Suprapubic skin (tissue), 4 donors: ENCODE data around the gene EEPD1. TPM values are rescaled to one million over a fixed set of nuclear protein-coding genes. Genes with fewer than 3 reads are reported as not detected.

ENCODE experiments used
- DNase-seq, 2 donors: peaks; one replicate each; pipeline ENCODE4 v3.0.0-alpha.2; 2019; ENCODE audit warnings: low spot score in 2 of 2
- H3K27ac ChIP-seq: fragments of 200-600 bp; sonication (generic); one replicate; pipeline ENCODE4 v1.5.1; 2019
- H3K27me3 ChIP-seq: fragments of 200-600 bp; sonication (generic); one replicate; pipeline ENCODE4 v1.5.1; 2019
- H3K36me3 ChIP-seq: fragments of 200-600 bp; sonication (generic); one replicate; pipeline ENCODE4 v1.5.1; 2019
- H3K4me1 ChIP-seq: fragments of 200-600 bp; sonication (generic); one replicate; pipeline ENCODE4 v1.5.1; 2019
- H3K4me3 ChIP-seq: fragments of 200-600 bp; sonication (generic); one replicate; pipeline ENCODE4 v1.5.1; 2019; ENCODE audit warnings: mild to moderate bottlenecking
- H3K9me3 ChIP-seq: fragments of 200-600 bp; sonication (generic); one replicate; pipeline ENCODE4 v1.5.1; 2019
- CTCF ChIP-seq, 2 donors: fragments of 200-600 bp in 1 of 2; fragments of 450-650 bp in 1 of 2; sonication (generic) in 1 of 2; IDR thresholded peaks; one replicate each; pipeline ENCODE4 v1.5.1; 2016 to 2019; ENCODE audit warnings: antibody characterized with exemption in 2 of 2, mild to moderate bottlenecking in 1 of 2, moderate library complexity in 1 of 2
- EP300 ChIP-seq: sonication (generic); formaldehyde crosslinking; IDR thresholded peaks from one replicate; pipeline ENCODE4 v1.6.1; 2017; ENCODE audit warnings: antibody characterized with exemption
- POLR2A ChIP-seq, 2 donors: fragments of 450-650 bp; IDR thresholded peaks; one replicate each; pipeline ENCODE4 v1.6.1; 2017; ENCODE audit warnings: antibody characterized with exemption in 2 of 2, mild to moderate bottlenecking in 2 of 2, moderate library complexity in 2 of 2
- POLR2AphosphoS5 ChIP-seq, 3 donors: sonication (generic); formaldehyde crosslinking; IDR thresholded peaks; one replicate each; pipeline ENCODE4 v1.6.1; 2017; ENCODE audit warnings: antibody characterized with exemption in 3 of 3
- WGBS: methylation state at CpG from one replicate; pipeline ENCODE4 v1.1.5; 2018; 5-methylcytosine and 5-hydroxymethylcytosine counted together
- total RNA-seq, 4 donors: library from RNA; depleted of rRNA; stranded (reverse); fragments of >200 nt; gene quantifications; one replicate each; pipeline ENCODE4 v1.1.0, GENCODE V29; 2016

EEPD1 gene
- total RNA-seq, 4 donors from 2014 or later: 11.7 to 18.2 (median 16.1) TPM

- H3K4me1 ChIP-seq: peaks cover 42% of the 10 kb centered on the region
- no peaks in the 10 kb centered on the region for H3K36me3 ChIP-seq
- no peak overlapping the region for H3K27ac ChIP-seq
- H3K9me3 ChIP-seq: no peaks in the 10 kb centered on the region
- no peak for DNase-seq
- no peak overlapping the region for H3K4me3 ChIP-seq
- 79% methylated on average over 2 of the region's 2 CpGs for WGBS
- TF ChIP-seq POLR2A (IDR thresholded peaks at IDR 0.05) (no peak), POLR2AphosphoS5 (IDR thresholded peaks at IDR 0.05) (no peak), CTCF (IDR thresholded peaks at IDR 0.05) (no peak), EP300 (no peak)
- no peaks in the 10 kb centered on the region for H3K27me3 ChIP-seq
These were observed 107.4 kb downstream of the EEPD1 start for GRCh38 chr7:36260481-36260880.

- H3K9me3 ChIP-seq: no peaks in the 10 kb centered on the region
- H3K36me3 ChIP-seq: no peaks in the 10 kb centered on the region
- DNase-seq: no peak
- H3K4me3 ChIP-seq: no peak overlapping the region
- 63% methylated on average over 2 of the region's 2 CpGs for WGBS
- no peaks in the 10 kb centered on the region for H3K27me3 ChIP-seq
- peaks cover 49% of the 10 kb centered on the region for H3K4me1 ChIP-seq
- TF ChIP-seq POLR2A (IDR thresholded peaks at IDR 0.05) (no peak), POLR2AphosphoS5 (IDR thresholded peaks at IDR 0.05) (no peak), CTCF (IDR thresholded peaks at IDR 0.05) (no peak), EP300 (no peak)
- no peak overlapping the region for H3K27ac ChIP-seq
These were observed 108.1 kb downstream of the EEPD1 start for GRCh38 chr7:36261019-36261754.

- no peaks in the 10 kb centered on the region for H3K36me3 ChIP-seq
- H3K4me3 ChIP-seq: no peak overlapping the region
- no peak overlapping the region for H3K27ac ChIP-seq
- no peaks in the 10 kb centered on the region for H3K9me3 ChIP-seq
- no peak for DNase-seq
- no peak for TF ChIP-seq POLR2A (IDR thresholded peaks at IDR 0.05)
- TF ChIP-seq EP300: no peak
- TF ChIP-seq CTCF (IDR thresholded peaks at IDR 0.05): no peak
- no peak for TF ChIP-seq POLR2AphosphoS5 (IDR thresholded peaks at IDR 0.05)
- peaks cover 49% of the 10 kb centered on the region for H3K4me1 ChIP-seq
- WGBS: 77% methylated on average over 5 of the region's 5 CpGs
- no peaks in the 10 kb centered on the region for H3K27me3 ChIP-seq
These were observed 109.4 kb downstream of the EEPD1 start for GRCh38 chr7:36262309-36263094.

- DNase-seq: no peak
- TF ChIP-seq POLR2A (IDR thresholded peaks at IDR 0.05) (no peak), CTCF (IDR thresholded peaks at IDR 0.05) (no peak), POLR2AphosphoS5 (IDR thresholded peaks at IDR 0.05) (no peak), EP300 (no peak)
- Histone ChIP-seq H3K27ac (no peak overlapping the region), H3K4me1 (peaks cover 47% of the 10 kb centered on the region), H3K9me3 (no peaks in the 10 kb centered on the region), H3K4me3 (no peak overlapping the region), H3K36me3 (no peaks in the 10 kb centered on the region), H3K27me3 (no peaks in the 10 kb centered on the region)
- 93% methylated on average over 5 of the region's 5 CpGs for WGBS
These were observed 110.0 kb downstream of the EEPD1 start for GRCh38 chr7:36263095-36263484.

GRCh38 chr7:36264123-36264801 is 111.2 kb downstream of the EEPD1 start:
- DNase-seq: no peak
- 47% methylated on average over 7 of the region's 7 CpGs for WGBS
- Histone ChIP-seq H3K27me3 (no peaks in the 10 kb centered on the region), H3K9me3 (no peaks in the 10 kb centered on the region), H3K27ac (no peak overlapping the region), H3K4me1 (peaks cover 44% of the 10 kb centered on the region), H3K36me3 (no peaks in the 10 kb centered on the region), H3K4me3 (no peak overlapping the region)
- TF ChIP-seq EP300 (no peak), POLR2AphosphoS5 (IDR thresholded peaks at IDR 0.05) (no peak), CTCF (IDR thresholded peaks at IDR 0.05) (no peak), POLR2A (IDR thresholded peaks at IDR 0.05) (no peak)
